ENCODE data around the gene PHACTR4. TPM values are rescaled to one million over a fixed set of nuclear protein-coding genes. Genes with fewer than 3 reads are reported as not detected.

The PHACTR4 gene
- total and polyA plus RNA-seq, 2 donors (not counting 3 experiments of a cell fraction or from before 2014, with no cell fraction given): 25.4 to 61.0 TPM

GRCh38 chr1:28508435-28508754, 138.9 kb downstream of the PHACTR4 start:
- CTCF ChIA-PET: interaction anchor here (1.2 to 4.3 kb wide), 3 partner anchors 73 to 149 kb away, joined by 3 to 13 read pairs (median 6); no protein-coding TSS in a partner anchor
- dilution Hi-C loops (cut with MboI; ENCODE audit: extremely low pct_ligation_motif_present, low sequenced_read_pairs): no loop called here
- peak overlapping the region; percentile 100 for H3K4me2 ChIP-seq (ENCODE audit: insufficient read depth, low read length)
- peaks cover 2% of the 10 kb centered on the region for H4K20me1 ChIP-seq (replicated peaks; ENCODE audit: control insufficient read depth, extremely low read depth, insufficient read depth, low read length)
- H3K9ac ChIP-seq (replicated peaks; ENCODE audit: extremely low read depth, insufficient read depth, low read length): peak overlapping the region; percentile 99
- H3K9me3 ChIP-seq (replicated peaks; ENCODE audit: control insufficient read depth, insufficient read depth, low read length): no peaks in the 10 kb centered on the region
- peaks cover 57% of the 10 kb centered on the region for H3K79me2 ChIP-seq (ENCODE audit: control insufficient read depth, insufficient read depth, low read length)
- H3K4me1 ChIP-seq (ENCODE audit: control insufficient read depth, extremely low read depth, insufficient read depth, low read length): peaks cover 34% of the 10 kb centered on the region
- no peak for TF ChIP-seq JUN (IDR thresholded peaks at IDR 0.05; ENCODE audit: borderline replicate concordance, insufficient read depth, insufficient read length, low read depth)
- POLR2A ChIA-PET: interaction anchor here (0.8 to 1.7 kb wide), 5 partner anchors 8 to 87 kb away, joined by 3 to 9 read pairs (median 6); no protein-coding TSS in a partner anchor
- H2AFZ ChIP-seq (ENCODE audit: low read depth, low read length): no peak overlapping the region
- peaks cover 29 to 33% of the 10 kb centered on the region in 2 experiments for H3K36me3 ChIP-seq (ENCODE audit: control insufficient read depth in 2 of 2, extremely low read depth in 1 of 2, insufficient read depth in 2 of 2, low read length in 2 of 2)
- H3K9me1 ChIP-seq (replicated peaks; ENCODE audit: control insufficient read depth, extremely low read depth, insufficient read depth, low read length): no peaks in the 10 kb centered on the region
- intact Hi-C loops (cut with micrococcal nuclease): loop anchor here (5.0 kb wide), 1 partner anchor 141 kb away; the partner anchor contains the start of gene PHACTR4
- peak overlapping the region; percentile 58 to 100 (median 75) for H3K4me3 ChIP-seq (replicated peaks in 1 of 3; ENCODE audit: insufficient read depth in 1 of 3, low read depth in 1 of 3, low read length in 3 of 3)
- FAIRE-seq: no peak
- no peaks in the 10 kb centered on the region for H3K27me3 ChIP-seq (ENCODE audit: control insufficient read depth in 2 of 2, insufficient read depth in 2 of 2, low read length in 2 of 2)
- H3K27ac ChIP-seq (ENCODE audit: insufficient read depth, low read depth, low read length): peak overlapping the region; percentile 78
- no TSS peak for BruUV-seq (replicated peaks)
- no peak for DNase-seq (ENCODE audit: low read depth, low spot score)

GRCh38 chr1:28509705-28510272, 140.2 kb downstream of the PHACTR4 start:
- dilution Hi-C loops (cut with MboI; ENCODE audit: extremely low pct_ligation_motif_present, low sequenced_read_pairs): no loop called here
- POLR2A ChIA-PET: interaction anchor here (0.7 to 2.1 kb wide), 2 partner anchors 72 to 261 kb away, joined by 3 to 5 read pairs; no protein-coding TSS in a partner anchor
- Histone ChIP-seq H3K4me3 (replicated peaks in 1 of 3; ENCODE audit: insufficient read depth in 1 of 3, low read depth in 1 of 3, low read length in 3 of 3) (peak overlapping the region; percentile 4 to 100 (median 58)), H3K4me2 (ENCODE audit: insufficient read depth, low read length) (peak overlapping the region; percentile 100), H4K20me1 (replicated peaks; ENCODE audit: control insufficient read depth, extremely low read depth, insufficient read depth, low read length) (peaks cover 2% of the 10 kb centered on the region), H3K36me3 (ENCODE audit: control insufficient read depth in 2 of 2, extremely low read depth in 1 of 2, insufficient read depth in 2 of 2, low read length in 2 of 2) (peaks cover 31 to 33% of the 10 kb centered on the region in 2 experiments), H3K9me1 (replicated peaks; ENCODE audit: control insufficient read depth, extremely low read depth, insufficient read depth, low read length) (no peaks in the 10 kb centered on the region), H3K9ac (replicated peaks; ENCODE audit: extremely low read depth, insufficient read depth, low read length) (peak overlapping the region; percentile 99), H3K79me2 (ENCODE audit: control insufficient read depth, insufficient read depth, low read length) (peaks cover 57% of the 10 kb centered on the region), H3K9me3 (replicated peaks; ENCODE audit: control insufficient read depth, insufficient read depth, low read length) (no peaks in the 10 kb centered on the region), H3K27ac (ENCODE audit: insufficient read depth, low read depth, low read length) (peak overlapping the region; percentile 78), H3K4me1 (ENCODE audit: control insufficient read depth, extremely low read depth, insufficient read depth, low read length) (peaks cover 34% of the 10 kb centered on the region), H3K27me3 (ENCODE audit: control insufficient read depth in 2 of 2, insufficient read depth in 2 of 2, low read length in 2 of 2) (no peaks in the 10 kb centered on the region), H2AFZ (ENCODE audit: low read depth, low read length) (no peak overlapping the region)
- no peak for TF ChIP-seq POLR2A (IDR thresholded peaks at IDR 0.05; ENCODE audit: low read depth, low read length)
- no peak for TF ChIP-seq MYC (IDR thresholded peaks at IDR 0.05; ENCODE audit: low read depth, low read length)
- no peak for TF ChIP-seq EZH2 (IDR thresholded peaks at IDR 0.05; ENCODE audit: borderline replicate concordance, low read depth, low read length, severe bottlenecking)
- TF ChIP-seq FOS (IDR thresholded peaks at IDR 0.05; ENCODE audit: borderline replicate concordance, insufficient read depth, low read length): no peak
- TF ChIP-seq JUN (IDR thresholded peaks at IDR 0.05; ENCODE audit: borderline replicate concordance, insufficient read depth, insufficient read length, low read depth): no peak
- TF ChIP-seq, protein P1, sequence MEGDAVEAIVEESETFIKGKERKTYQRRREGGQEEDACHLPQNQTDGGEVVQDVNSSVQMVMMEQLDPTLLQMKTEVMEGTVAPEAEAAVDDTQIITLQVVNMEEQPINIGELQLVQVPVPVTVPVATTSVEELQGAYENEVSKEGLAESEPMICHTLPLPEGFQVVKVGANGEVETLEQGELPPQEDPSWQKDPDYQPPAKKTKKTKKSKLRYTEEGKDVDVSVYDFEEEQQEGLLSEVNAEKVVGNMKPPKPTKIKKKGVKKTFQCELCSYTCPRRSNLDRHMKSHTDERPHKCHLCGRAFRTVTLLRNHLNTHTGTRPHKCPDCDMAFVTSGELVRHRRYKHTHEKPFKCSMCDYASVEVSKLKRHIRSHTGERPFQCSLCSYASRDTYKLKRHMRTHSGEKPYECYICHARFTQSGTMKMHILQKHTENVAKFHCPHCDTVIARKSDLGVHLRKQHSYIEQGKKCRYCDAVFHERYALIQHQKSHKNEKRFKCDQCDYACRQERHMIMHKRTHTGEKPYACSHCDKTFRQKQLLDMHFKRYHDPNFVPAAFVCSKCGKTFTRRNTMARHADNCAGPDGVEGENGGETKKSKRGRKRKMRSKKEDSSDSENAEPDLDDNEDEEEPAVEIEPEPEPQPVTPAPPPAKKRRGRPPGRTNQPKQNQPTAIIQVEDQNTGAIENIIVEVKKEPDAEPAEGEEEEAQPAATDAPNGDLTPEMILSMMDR (IDR thresholded peaks at IDR 0.05; ENCODE audit: extremely low read depth in 1 of 2, insufficient read depth in 1 of 2, low read depth in 1 of 2, low read length in 2 of 2): no peak
- TF ChIP-seq GATA2 (IDR thresholded peaks at IDR 0.05; ENCODE audit: insufficient read depth, insufficient read length, low read depth, low read length): no peak
- intact Hi-C loops (cut with micrococcal nuclease): loop anchor here (5.0 kb wide), 1 partner anchor 142 kb away; the partner anchor contains the start of gene PHACTR4
- DNase-seq (ENCODE audit: low read depth, low spot score): no peak
- no peak for FAIRE-seq
- BruUV-seq (replicated peaks): no TSS peak
- CTCF ChIA-PET: interaction anchor here (0.6 to 2.8 kb wide), 5 partner anchors 9 to 367 kb away, joined by 3 to 9 read pairs (median 4); no protein-coding TSS in a partner anchor

Data from endothelial cell of umbilical vein (primary cell).